Measurements from ENCODE around the gene JCAD.

- TF ChIP-seq CTCF (IDR thresholded peaks at IDR 0.05) (no peak), POLR2AphosphoS5 (IDR thresholded peaks at IDR 0.05) (no peak)
Observed at GRCh38 chr10:30029164-30029871, 30.1 kb downstream of the JCAD start.

Data from prostate gland (tissue), 2 donors.